Measurements from ENCODE around the gene ACAA2.
"Not testable (repeated sequence)": the region's sequence is repeated elsewhere in the genome, so short reads cannot be mapped to it uniquely, and the experiment has no call there.

The ACAA2 gene

GRCh38 chr18:49844903-49845302 is 31.6 kb upstream of the ACAA2 start:
- no peak for DNase-seq (ENCODE audit: low read depth in 2 of 2)

- DNase-seq (ENCODE audit: low read depth in 2 of 2): no peak
Observed at GRCh38 chr18:49843778-49844625, 30.7 kb upstream of the ACAA2 start.

DNA sequence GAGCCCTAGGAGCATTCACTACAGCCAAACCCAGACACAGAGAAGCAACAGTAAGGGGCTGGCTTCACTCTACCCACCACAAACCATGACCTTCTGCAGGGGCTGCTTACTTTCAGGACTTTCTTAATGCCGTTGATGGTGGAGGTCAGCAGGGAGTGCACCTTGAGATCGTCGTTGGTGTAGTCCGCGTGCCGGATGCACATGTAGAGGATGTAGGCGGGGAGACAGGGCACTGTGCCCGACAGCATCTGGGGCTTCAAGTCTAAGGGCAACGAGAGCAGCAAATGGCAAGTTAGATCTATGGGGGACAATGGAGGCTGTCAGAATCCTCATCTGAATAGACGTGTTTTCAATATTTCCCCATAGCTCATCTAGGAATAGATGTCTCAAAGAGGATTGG is 29.8 kb upstream of the ACAA2 start:
- no peak for DNase-seq (ENCODE audit: low read depth in 2 of 2)

DNA sequence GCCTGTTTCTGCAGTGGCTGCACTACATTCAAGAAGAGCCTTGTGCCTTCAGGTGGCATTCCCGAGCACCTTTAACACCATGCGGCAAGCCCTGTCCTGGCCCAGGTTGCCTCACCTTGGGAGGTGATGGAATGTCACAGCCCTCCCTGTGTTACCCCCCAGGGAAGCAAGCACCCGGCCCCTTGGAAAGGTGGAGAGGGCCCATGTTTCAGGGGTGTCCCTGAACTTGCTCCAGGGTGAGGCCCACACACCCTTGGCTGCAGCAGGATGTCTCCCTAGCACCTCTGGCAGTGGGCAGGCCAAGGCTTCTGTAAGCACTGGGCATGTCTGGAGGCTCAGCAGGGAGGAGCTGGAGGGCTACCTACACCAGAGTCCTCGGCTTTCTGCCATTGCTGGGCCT is 29.3 kb upstream of the ACAA2 start:
- no peak for DNase-seq (ENCODE audit: low read depth in 2 of 2)

- DNase-seq (ENCODE audit: low read depth in 2 of 2): no peak
Observed at GRCh38 chr18:49841236-49842217, 28.2 kb upstream of the ACAA2 start.

DNA sequence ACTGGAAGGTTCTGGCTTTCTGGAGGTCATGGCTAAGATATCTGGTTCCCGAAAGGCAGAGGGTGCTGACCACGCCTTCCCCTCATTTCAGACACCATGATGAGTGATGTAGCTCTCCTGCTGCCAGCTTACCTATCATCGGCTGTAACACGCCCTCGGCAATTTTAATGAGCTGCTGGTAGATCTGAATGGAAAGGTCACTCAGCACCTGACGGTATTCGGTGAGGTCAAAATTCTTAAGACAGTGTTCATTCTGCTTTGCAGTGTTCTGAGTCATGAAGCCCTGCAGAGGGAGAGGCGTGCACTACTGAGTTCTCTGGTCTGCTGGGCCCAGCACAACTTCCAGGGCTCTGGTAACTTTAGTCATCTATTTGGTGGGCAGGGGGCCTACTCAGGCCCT is 25.7 kb upstream of the ACAA2 start:
- no peak for DNase-seq (ENCODE audit: low read depth in 2 of 2)

DNA sequence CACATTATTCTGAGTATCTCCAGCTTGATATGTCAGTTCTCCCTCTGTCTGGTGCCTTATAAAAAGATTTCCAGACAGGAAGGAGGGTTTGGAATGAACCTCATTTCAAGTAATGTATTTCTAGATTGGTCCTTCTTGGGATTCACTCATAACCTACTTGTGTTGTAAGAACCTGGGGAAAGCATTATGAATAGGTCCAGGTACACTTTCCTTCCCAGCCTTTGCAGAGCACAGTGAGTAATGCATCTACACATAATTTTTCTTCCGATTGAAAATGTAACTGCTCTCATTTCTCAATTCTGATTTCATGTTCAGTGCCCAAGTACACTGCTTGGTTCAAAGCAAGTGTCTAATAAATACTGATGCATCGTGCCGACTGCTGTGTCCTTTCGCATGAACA is 25.0 kb upstream of the ACAA2 start:
- DNase-seq (ENCODE audit: low read depth in 2 of 2): no peak

- DNase-seq (ENCODE audit: low read depth in 2 of 2): no peak
Observed at GRCh38 chr18:49837889-49838288, 24.6 kb upstream of the ACAA2 start.

- DNase-seq (ENCODE audit: low read depth in 2 of 2): not testable (repeated sequence)
Observed at GRCh38 chr18:49837316-49837835, 24.0 kb upstream of the ACAA2 start.

DNA sequence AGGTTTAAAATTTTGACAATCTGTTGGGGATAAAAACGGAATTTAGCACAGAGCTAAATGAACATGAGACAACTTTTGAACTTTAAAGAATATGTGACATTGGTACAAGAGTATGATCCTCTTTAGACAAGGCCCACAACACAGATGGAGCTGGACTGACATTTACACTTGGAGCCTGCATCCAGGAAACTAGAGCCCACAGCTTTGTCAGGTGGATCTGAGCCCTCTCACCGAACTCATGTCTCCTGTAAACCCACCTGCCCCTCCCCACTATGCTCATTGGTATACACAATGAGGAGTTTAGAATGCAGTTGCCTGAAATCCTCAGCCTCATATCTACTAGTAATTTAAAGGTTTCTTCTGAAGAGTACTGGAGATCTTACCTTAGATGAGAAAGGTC is 22.1 kb upstream of the ACAA2 start:
- DNase-seq (ENCODE audit: low read depth in 2 of 2): no peak

- DNase-seq (ENCODE audit: low read depth in 2 of 2): no peak
Observed at GRCh38 chr18:49834258-49834657, 20.9 kb upstream of the ACAA2 start.

GRCh38 chr18:49833814-49834213 is 20.5 kb upstream of the ACAA2 start:
- DNase-seq (ENCODE audit: low read depth in 2 of 2): no peak

DNA sequence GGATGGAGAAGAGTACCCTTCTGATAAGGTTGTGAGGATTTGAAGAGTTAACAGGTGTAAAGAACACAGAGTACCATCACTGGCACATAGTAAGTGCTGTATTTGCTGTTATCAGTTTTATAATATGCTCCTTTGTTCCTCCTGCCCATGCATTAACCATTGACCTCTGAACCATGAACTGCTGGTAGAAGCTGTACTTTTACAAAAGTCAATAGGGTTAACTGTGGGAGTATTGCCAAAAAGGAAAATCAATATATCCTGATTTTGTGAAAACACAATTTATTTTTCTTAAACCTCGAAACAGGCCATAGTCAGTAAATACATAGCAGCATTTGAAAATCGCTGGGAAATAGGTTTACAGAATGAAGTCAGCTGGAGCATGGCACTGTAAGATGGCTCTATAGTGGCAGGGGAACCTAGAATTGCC is 18.9 kb upstream of the ACAA2 start:
- no peak for DNase-seq (ENCODE audit: low read depth in 2 of 2)

- DNase-seq (ENCODE audit: low read depth in 2 of 2): no peak
Observed at GRCh38 chr18:49827996-49828395, 14.7 kb upstream of the ACAA2 start.

GRCh38 chr18:49819823-49820671 is 6.7 kb upstream of the ACAA2 start:
- DNase-seq (ENCODE audit: low read depth in 2 of 2): peak; percentile 9 to 17

DNA sequence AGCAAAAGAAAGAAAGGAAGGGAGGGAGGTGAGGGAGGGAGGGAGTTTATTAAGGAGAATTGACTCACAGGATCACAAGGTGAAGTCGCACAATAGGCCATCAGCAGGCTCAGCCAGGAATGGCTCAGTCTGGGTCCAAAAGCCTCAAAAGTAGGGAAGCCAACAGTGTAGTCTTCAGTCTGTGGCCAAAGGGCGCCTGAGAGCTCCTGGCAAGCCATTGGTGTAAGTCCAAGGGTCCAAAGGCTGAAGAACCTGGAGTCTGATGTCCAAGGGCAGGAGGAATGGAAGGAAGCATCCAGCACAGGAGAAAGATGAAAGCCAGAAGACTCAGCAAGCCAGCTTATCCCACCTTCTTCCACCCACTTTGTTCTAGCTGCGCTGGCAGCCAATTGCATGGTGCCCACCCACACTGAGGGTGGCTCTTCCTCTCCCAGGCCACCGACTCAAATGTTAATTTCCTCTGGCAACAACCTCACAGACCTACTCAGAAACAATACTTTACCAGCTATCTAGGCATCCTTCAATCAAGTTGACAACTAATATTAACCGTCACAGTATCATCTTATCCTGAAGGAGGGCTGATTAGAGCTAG is 5.8 kb upstream of the ACAA2 start:
- DNase-seq (ENCODE audit: low read depth in 2 of 2): no peak

GRCh38 chr18:49817947-49818346 is 4.6 kb upstream of the ACAA2 start:
- no peak for DNase-seq (ENCODE audit: low read depth in 2 of 2)

DNA sequence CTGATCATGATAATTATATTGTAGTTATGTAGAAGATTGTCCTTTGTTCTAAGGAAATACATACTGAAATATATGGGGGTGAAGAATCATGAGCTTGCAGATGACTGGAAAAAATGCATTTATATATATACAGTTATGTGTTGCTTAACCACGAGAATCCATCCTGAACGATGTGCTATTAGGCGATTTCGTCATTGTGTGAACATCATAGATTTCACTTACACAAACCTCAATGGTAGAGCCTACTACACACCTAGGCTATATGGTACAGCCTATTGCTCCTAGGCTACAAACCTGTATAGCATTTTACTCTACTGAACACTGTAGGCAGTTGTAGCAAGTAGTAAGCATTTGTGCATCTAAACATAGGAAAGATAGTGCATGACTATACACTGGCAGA is 2.6 kb upstream of the ACAA2 start:
- no peak for DNase-seq (ENCODE audit: low read depth in 2 of 2)

DNA sequence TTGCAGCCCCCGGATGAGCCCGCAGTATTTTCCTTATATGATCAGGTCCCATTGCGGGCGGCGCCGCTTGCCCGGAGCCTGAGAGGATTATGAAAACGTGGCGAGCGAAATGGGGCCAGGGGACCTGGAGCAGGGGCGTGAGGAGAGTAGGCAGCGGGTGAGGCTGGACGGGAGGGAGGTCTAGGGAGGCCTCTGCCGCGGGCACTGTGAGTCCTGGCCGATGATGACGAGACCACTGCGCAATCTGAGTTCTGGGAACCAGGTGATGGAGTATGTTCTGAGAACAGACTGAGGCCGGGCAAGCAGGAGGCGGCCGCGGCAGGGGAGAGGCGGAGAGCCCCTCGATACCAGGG is 790 bp upstream of the ACAA2 start:
- DNase-seq (ENCODE audit: low read depth in 2 of 2): peak; percentile 58 to 62

DNA sequence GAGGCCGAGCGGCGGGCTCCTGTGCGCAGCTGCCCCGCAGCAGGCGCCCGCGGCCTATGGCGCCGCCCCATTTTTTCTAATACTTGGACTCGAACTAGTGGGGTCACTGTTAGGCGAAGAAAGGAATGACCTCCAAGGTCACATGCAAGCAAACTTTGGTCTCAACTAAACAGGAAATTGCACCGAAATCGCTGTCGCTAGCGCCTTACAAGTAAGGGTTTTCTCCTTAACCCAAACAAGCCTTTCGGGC is 339 bp downstream of the ACAA2 start:
- no peak for DNase-seq (ENCODE audit: low read depth in 2 of 2)

DNA sequence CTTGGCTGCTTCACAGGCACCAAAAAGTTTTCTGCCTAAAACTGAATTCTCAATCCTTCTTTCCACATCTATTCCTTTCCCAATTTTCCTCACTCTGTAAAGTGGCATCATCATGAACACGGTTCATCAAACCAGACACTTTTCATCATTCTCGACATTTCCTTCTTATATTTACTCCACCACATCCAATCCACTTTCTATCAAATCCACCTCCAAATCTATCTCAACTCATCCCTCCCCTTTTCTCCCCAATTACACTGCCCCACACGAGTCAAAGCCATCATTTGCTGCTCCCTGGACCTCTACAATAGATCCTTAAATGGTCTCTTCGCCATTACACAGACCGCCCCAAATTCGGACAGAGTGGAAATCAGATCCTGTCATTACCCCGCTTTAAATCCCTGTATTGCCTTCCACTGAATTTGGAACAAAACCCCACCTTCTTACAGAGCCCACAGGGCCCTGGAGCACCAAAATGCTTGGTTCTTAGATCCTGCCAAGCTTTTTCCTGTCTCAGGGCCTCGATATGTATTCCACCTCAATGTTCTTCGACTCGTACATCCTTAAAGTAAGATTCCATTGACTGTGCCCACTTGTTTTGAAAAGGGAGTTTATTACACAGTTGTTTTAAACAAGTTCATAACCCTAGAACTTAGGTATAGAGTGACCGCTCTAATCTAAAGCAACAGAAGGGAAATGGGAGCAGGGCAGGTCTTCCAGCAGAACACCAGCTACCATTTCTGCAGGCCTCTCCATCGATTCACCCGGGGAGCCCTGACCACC is 856 bp downstream of the ACAA2 start:
- no peak for DNase-seq (ENCODE audit: low read depth in 2 of 2)
